ENCODE results near the gene MARCKS.
A peak's percentile ranks its signal among the peaks of the same experiment; 100 is the strongest.

Gene MARCKS

DNA sequence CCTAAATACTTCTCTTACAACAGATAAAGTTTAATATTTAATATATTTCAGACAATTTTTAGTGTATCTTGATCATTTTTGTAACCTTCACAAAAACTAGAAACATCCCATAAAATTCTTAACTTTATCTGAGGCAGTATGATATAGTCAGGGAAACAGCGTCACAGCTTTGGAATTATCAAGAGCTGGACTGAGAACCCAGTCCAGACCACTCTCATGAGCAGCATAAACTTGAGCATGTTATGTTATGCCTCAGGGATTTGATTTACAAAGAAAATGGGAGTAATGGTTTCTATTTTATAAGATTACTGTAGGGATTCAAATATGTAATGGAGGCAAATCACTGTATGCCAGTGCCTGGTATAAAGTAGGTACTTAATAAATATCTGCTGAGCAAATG is 8.3 kb upstream of the MARCKS start:
- no peak for DNase-seq (ENCODE audit: low read depth, low spot score)
- no CpG with 5 or more reads among the region's 1 CpG for WGBS (ENCODE audit: insufficient coverage, insufficient read length)
- no peaks in the 10 kb centered on the region for H3K36me3 ChIP-seq (ENCODE audit: control insufficient read depth, insufficient read depth, low read length)
- H3K4me3 ChIP-seq (ENCODE audit: low read length): no peak overlapping the region
- H3K27me3 ChIP-seq (ENCODE audit: control insufficient read depth, insufficient read depth, low read length): no peaks in the 10 kb centered on the region
- H3K4me1 ChIP-seq (ENCODE audit: control insufficient read depth, insufficient read depth, low read length): no peaks in the 10 kb centered on the region
- no peak overlapping the region for H3K27ac ChIP-seq (ENCODE audit: low read length)
- H3K9me3 ChIP-seq (ENCODE audit: control insufficient read depth, insufficient read depth, low read length): no peaks in the 10 kb centered on the region

DNA sequence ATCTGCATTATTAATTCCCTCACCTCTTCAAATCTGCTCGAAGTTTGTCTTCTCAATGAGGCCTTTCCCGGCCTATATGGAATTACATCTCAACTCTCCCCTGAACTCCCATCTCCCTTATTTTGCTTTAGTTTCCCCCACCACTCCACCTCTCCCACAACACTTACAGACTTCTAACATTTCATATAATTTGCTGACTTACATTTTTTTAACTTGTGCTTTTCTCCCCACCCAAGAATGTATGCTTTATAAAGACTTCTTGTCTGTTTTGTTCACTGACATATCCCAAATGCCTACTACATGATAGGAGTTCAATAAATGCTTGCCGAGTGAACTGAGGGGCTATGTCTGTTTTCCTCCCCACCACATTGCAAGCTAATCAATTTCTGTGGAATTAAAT is 3.9 kb upstream of the MARCKS start:
- Histone ChIP-seq H3K4me3 (ENCODE audit: low read length) (no peak overlapping the region), H3K27ac (ENCODE audit: low read length) (no peak overlapping the region), H3K4me1 (ENCODE audit: control insufficient read depth, insufficient read depth, low read length) (peaks cover 2% of the 10 kb centered on the region; the same call in 1 of the 2 replicates), H3K9me3 (ENCODE audit: control insufficient read depth, insufficient read depth, low read length) (no peaks in the 10 kb centered on the region), H3K36me3 (ENCODE audit: control insufficient read depth, insufficient read depth, low read length) (no peaks in the 10 kb centered on the region), H3K27me3 (ENCODE audit: control insufficient read depth, insufficient read depth, low read length) (peaks cover 12% of the 10 kb centered on the region)
- no peak for DNase-seq (ENCODE audit: low read depth, low spot score)
- whole genome bisulfite sequencing (ENCODE audit: insufficient coverage, insufficient read length): no CpG with 5 or more reads among the region's 3 CpGs

DNA sequence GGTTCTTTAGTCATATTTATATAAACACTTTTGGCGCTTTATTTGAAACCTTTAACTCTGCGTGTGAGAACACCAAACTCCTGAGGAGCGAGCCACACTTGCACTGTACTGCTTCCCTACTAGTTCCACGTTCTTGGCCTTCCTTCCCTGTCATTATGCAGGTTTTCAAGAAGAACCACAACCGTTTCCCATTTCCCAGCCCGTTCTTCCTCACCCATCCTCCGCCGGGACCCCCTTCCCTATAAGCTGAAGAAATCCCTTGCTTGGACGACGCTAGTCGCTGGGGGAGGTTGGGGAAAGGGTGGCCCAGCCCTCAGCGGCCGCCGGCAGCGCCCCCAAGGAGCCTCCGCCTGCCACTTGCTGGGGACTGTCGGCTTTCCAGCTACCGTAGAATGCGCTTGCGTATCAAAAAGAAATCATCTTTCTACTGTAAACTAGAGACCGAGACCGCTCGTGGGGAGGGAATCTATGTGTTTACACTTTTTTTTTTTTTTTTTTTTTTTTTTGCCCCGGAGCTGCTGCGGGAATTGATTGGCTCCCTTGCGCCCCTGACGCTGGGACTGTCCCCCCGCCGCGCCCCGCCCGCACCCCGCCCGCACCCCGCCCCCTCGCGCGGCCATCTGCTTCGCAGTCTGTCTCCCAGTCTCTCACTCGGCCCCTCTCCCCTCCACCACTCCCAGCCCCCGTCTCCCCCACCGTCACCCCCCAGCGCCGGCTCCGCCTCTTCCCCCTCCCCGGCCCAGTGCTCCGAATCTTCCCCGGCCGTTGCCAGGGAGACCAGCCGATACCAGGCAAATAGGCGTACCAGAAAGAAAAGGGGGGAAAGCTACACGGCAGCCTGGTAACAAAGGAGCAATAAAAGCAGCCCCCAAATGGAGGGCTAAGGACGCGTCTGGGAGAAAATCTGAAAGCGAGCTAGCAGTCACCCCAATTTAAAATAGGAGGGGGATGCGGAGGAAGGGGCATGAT is 2.3 kb upstream of the MARCKS start:
- peaks cover 2% of the 10 kb centered on the region; the same call in 1 of the 2 replicates for H3K4me1 ChIP-seq (ENCODE audit: control insufficient read depth, insufficient read depth, low read length)
- H3K36me3 ChIP-seq (ENCODE audit: control insufficient read depth, insufficient read depth, low read length): no peaks in the 10 kb centered on the region; the same call in 1 of the 2 replicates
- H3K27ac ChIP-seq (ENCODE audit: low read length): no peak overlapping the region
- H3K4me3 ChIP-seq (ENCODE audit: low read length): peak overlapping the region; percentile 84
- peaks cover 12% of the 10 kb centered on the region for H3K27me3 ChIP-seq (ENCODE audit: control insufficient read depth, insufficient read depth, low read length)
- no CpG with 5 or more reads among the region's 56 CpGs for WGBS (ENCODE audit: insufficient coverage, insufficient read length)
- H3K9me3 ChIP-seq (ENCODE audit: control insufficient read depth, insufficient read depth, low read length): no peaks in the 10 kb centered on the region
- DNase-seq (ENCODE audit: low read depth, low spot score): no peak

DNA sequence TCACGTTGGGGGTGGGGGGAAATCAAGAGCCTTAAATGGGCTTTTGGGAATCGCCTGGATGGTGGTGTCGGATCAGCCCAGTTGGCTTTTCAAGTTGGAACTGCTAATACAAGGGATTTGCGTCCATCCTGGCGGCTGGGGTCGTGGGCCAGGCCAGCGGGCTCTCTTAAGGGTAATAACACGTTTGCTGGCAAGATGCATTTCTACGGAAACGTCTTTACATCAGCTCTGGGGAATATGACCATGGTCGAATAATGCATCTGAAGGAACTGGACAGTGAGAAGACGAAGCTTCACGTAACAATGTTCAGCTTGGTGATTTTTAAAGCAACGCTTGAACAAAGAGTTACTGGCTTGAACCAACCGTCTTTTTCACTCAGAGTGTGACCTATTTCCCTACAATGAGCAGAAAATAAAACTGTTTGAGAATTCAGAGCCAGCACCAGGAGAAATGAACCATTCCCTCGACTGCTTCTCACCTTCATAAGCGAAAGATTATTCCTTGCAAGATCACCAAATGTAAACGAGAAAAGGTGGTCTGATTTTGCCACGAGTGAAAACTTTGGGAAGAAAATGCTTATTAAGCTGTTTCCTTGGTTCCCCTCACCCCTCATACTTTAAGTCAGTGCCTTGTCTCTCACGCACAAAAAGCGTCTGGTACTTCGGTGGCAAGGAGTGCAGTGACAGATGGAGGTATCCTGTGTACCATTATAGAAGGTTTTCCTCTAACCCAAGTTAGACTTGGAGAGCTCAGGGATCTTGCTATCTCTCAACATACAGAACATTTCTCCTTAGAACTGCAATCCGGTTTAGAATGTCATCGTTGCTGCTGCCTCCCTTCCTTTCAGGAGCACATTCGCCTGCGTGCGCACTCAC is 1.4 kb upstream of the MARCKS start:
- DNase-seq (ENCODE audit: low read depth, low spot score): no peak
- peaks cover 4% of the 10 kb centered on the region; the same call in 1 of the 2 replicates for H3K36me3 ChIP-seq (ENCODE audit: control insufficient read depth, insufficient read depth, low read length)
- no CpG with 5 or more reads among the region's 27 CpGs for WGBS (ENCODE audit: insufficient coverage, insufficient read length)
- no peak overlapping the region for H3K27ac ChIP-seq (ENCODE audit: low read length)
- H3K9me3 ChIP-seq (ENCODE audit: control insufficient read depth, insufficient read depth, low read length): no peaks in the 10 kb centered on the region
- peaks cover 12% of the 10 kb centered on the region for H3K27me3 ChIP-seq (ENCODE audit: control insufficient read depth, insufficient read depth, low read length)
- H3K4me1 ChIP-seq (ENCODE audit: control insufficient read depth, insufficient read depth, low read length): peaks cover 2% of the 10 kb centered on the region; the same call in 1 of the 2 replicates
- H3K4me3 ChIP-seq (ENCODE audit: low read length): peak overlapping the region; percentile 90; the same call in 1 of the 2 replicates

DNA sequence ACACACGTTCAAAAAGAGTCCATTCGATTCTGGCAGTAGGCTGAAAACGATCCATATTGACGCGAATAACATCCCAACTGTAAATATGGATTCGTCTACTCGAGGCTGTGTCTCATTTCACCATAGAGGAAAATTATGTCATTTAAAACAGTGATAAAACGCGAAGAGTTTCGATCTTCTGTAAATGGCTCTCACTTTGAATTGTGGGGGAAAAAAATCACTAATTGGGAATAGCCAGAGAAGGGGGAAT is 845 bp upstream of the MARCKS start:
- H3K4me3 ChIP-seq (ENCODE audit: low read length): peak overlapping the region; percentile 90; the same call in 1 of the 2 replicates
- no peaks in the 10 kb centered on the region for H3K9me3 ChIP-seq (ENCODE audit: control insufficient read depth, insufficient read depth, low read length)
- no peak overlapping the region for H3K27ac ChIP-seq (ENCODE audit: low read length)
- WGBS (ENCODE audit: insufficient coverage, insufficient read length): no CpG with 5 or more reads among the region's 10 CpGs
- H3K4me1 ChIP-seq (ENCODE audit: control insufficient read depth, insufficient read depth, low read length): peaks cover 2% of the 10 kb centered on the region; the same call in 1 of the 2 replicates
- H3K27me3 ChIP-seq (ENCODE audit: control insufficient read depth, insufficient read depth, low read length): peaks cover 12% of the 10 kb centered on the region
- no peak for DNase-seq (ENCODE audit: low read depth, low spot score)
- peaks cover 4% of the 10 kb centered on the region; the same call in 1 of the 2 replicates for H3K36me3 ChIP-seq (ENCODE audit: control insufficient read depth, insufficient read depth, low read length)

DNA sequence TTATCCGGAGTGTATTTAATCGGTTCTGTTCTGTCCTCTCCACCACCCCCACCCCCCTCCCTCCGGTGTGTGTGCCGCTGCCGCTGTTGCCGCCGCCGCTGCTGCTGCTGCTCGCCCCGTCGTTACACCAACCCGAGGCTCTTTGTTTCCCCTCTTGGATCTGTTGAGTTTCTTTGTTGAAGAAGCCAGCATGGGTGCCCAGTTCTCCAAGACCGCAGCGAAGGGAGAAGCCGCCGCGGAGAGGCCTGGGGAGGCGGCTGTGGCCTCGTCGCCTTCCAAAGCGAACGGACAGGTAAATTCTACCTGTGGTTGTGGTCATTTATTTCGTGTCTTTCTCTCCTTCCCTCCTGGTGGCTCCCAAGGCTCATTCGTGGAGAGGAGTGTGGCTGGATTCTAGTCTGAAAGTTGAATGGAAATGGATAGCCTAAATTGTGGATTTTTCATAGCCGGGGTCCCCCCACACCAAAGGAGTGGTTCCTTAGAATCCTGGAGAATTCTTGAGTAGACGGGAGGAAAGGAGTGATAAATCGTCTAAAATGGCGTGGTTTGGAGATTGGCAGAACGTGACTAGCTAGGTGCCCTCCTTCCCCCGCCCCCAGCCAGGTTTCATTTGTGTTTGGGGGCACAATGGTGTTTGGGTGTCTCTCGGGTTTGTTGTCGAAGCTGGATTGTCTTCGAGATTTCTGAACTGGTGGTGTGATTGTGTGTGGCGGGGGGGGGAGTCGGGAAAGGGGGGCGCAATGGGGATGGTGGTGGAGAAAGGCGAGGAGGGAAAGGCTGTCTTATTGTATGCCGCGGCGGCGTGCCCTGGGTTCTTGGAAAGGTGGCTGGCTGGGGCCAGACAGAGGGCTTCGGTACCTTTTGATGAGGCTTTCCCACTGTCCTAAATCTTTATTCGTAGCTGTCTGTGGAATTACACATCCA is 673 bp downstream of the MARCKS start:
- WGBS (ENCODE audit: insufficient coverage, insufficient read length): no CpG with 5 or more reads among the region's 43 CpGs
- peaks cover 12% of the 10 kb centered on the region for H3K27me3 ChIP-seq (ENCODE audit: control insufficient read depth, insufficient read depth, low read length)
- DNase-seq (ENCODE audit: low read depth, low spot score): no peak
- peaks cover 4% of the 10 kb centered on the region; the same call in 1 of the 2 replicates for H3K36me3 ChIP-seq (ENCODE audit: control insufficient read depth, insufficient read depth, low read length)
- no peaks in the 10 kb centered on the region for H3K9me3 ChIP-seq (ENCODE audit: control insufficient read depth, insufficient read depth, low read length)
- H3K4me1 ChIP-seq (ENCODE audit: control insufficient read depth, insufficient read depth, low read length): peaks cover 2% of the 10 kb centered on the region; the same call in 1 of the 2 replicates
- H3K4me3 ChIP-seq (ENCODE audit: low read length): peak overlapping the region; percentile 90
- H3K27ac ChIP-seq (ENCODE audit: low read length): no peak overlapping the region

DNA sequence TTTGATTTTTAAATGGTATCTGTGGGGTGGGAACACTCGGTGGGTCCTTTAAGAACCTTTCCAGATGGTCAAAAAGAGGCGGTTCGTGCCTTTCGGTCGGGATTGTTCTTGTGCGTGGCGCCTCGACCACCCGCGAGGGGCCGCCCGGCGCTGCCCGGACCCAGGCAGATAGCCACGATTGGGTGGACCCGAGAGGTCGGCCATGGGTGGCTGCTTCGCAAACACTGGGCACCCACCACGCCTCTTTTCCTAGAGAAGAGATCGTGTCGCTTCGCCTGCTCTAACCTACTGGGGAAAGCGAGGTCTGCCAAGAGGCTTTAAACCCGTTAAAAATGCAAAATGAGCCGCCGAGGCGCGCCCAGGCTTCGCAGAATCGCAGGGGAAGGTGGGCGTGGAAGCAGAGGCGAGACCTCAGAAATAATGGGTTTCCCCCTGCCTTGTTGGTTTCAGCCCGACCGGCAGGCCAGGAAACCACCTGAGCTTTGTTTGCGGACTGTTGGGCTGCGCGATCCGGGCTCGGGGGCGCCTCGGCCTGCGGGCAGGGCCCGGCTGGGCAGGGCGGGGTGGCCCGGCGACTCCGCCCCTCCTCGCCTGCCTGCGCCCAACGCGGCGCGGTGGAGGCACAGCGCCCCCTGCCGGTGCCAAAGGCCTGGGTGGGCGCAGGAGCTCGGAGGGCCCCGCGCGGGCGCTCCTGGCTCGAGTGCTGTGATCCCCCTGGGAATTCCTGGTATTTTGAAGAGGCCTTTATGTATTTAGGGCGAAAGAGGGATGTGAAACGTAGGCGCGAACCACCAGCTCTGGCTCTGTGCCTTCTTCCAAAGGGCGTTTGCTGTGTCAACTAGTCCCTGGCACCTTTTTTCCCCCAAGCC is 1.6 kb downstream of the MARCKS start:
- H3K36me3 ChIP-seq (ENCODE audit: control insufficient read depth, insufficient read depth, low read length): peaks cover 4% of the 10 kb centered on the region; the same call in 1 of the 2 replicates
- H3K4me1 ChIP-seq (ENCODE audit: control insufficient read depth, insufficient read depth, low read length): peaks cover 2% of the 10 kb centered on the region; the same call in 1 of the 2 replicates
- H3K4me3 ChIP-seq (ENCODE audit: low read length): peak overlapping the region; percentile 90
- WGBS (ENCODE audit: insufficient coverage, insufficient read length): no CpG with 5 or more reads among the region's 67 CpGs
- H3K27ac ChIP-seq (ENCODE audit: low read length): no peak overlapping the region
- H3K27me3 ChIP-seq (ENCODE audit: control insufficient read depth, insufficient read depth, low read length): peaks cover 12% of the 10 kb centered on the region
- no peak for DNase-seq (ENCODE audit: low read depth, low spot score)
- no peaks in the 10 kb centered on the region for H3K9me3 ChIP-seq (ENCODE audit: control insufficient read depth, insufficient read depth, low read length)

DNA sequence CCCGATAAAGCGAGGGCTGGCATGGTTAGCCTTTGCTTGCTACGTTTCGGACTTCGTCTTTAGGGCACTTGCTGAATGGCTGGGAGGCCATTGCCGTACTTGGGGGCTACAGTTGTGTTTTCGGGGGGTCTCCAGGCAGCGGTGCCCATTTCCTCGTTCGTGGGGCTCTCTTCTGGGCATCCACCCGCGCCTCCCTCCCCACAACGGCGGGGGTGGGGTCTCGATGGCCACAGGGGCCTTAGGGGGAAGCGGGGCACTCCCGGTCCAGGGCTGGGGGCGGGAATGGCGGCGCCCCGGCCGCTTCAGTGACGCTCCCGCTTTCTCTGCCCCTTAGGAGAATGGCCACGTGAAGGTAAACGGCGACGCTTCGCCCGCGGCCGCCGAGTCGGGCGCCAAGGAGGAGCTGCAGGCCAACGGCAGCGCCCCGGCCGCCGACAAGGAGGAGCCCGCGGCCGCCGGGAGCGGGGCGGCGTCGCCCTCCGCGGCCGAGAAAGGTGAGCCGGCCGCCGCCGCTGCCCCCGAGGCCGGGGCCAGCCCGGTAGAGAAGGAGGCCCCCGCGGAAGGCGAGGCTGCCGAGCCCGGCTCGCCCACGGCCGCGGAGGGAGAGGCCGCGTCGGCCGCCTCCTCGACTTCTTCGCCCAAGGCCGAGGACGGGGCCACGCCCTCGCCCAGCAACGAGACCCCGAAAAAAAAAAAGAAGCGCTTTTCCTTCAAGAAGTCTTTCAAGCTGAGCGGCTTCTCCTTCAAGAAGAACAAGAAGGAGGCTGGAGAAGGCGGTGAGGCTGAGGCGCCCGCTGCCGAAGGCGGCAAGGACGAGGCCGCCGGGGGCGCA is 2.4 kb downstream of the MARCKS start:
- Histone ChIP-seq H3K27ac (ENCODE audit: low read length) (no peak overlapping the region), H3K36me3 (ENCODE audit: control insufficient read depth, insufficient read depth, low read length) (peaks cover 4% of the 10 kb centered on the region; the same call in 1 of the 2 replicates), H3K9me3 (ENCODE audit: control insufficient read depth, insufficient read depth, low read length) (no peaks in the 10 kb centered on the region), H3K27me3 (ENCODE audit: control insufficient read depth, insufficient read depth, low read length) (peaks cover 12% of the 10 kb centered on the region), H3K4me1 (ENCODE audit: control insufficient read depth, insufficient read depth, low read length) (peaks cover 2% of the 10 kb centered on the region; the same call in 1 of the 2 replicates), H3K4me3 (ENCODE audit: low read length) (peak overlapping the region; percentile 47; the same call in 1 of the 2 replicates)
- WGBS (ENCODE audit: insufficient coverage, insufficient read length): no CpG with 5 or more reads among the region's 90 CpGs
- DNase-seq (ENCODE audit: low read depth, low spot score): no peak

Data from iPS DF 6.9 (cell line).